ENCODE data around the gene CNTN3. TPM values are rescaled to one million over a fixed set of nuclear protein-coding genes. Genes with fewer than 3 reads are reported as not detected.

Gene CNTN3
- polyA plus RNA-seq, 1 donor from 2014 or later = 31.8 TPM

DNA sequence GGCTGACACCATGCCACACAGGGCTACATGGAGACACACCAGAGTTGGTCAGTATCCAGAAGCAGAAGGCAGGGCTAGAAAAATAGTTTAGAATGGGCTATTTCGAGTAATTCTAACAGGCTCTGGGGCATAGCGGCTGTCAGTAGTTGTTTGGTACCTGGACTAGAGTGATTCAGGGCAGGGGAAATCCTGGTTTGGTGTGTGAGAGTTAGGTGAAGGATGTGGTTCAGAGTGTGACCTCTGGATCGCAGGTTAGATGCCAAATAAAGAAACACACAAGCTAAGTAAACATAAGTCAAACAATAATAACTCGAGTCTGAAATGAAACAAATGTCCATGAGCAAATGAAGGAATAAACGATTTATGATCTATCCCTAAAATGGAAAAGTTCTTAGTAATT is 31.5 kb downstream of the CNTN3 start:
- Histone ChIP-seq H3K27ac (ENCODE audit: low read length) (no peak overlapping the region), H3K9me2 (ENCODE audit: insufficient read depth, low read length) (no peaks in the 10 kb centered on the region), H3F3A (ENCODE audit: insufficient read depth, low read length, poor library complexity, severe bottlenecking) (no peaks in the 10 kb centered on the region), H3K9ac (ENCODE audit: low read length) (no peak overlapping the region), H3K4me3 (ENCODE audit: low read length) (no peak overlapping the region), H3K79me2 (replicated peaks; ENCODE audit: insufficient read depth, low read length) (no peaks in the 10 kb centered on the region), H3K36me3 (ENCODE audit: insufficient read depth, low read length) (no peaks in the 10 kb centered on the region), H3K9me3 (ENCODE audit: low read length) (no peaks in the 10 kb centered on the region), H3K4me2 (ENCODE audit: low read length) (no peak overlapping the region), H2AFZ (ENCODE audit: low read depth, low read length) (no peak overlapping the region), H4K20me1 (ENCODE audit: insufficient read depth) (no peaks in the 10 kb centered on the region), H3K27me3 (ENCODE audit: insufficient read depth, low read depth, low read length) (no peaks in the 10 kb centered on the region)
- TF ChIP-seq REST (IDR thresholded peaks at IDR 0.05; ENCODE audit: borderline replicate concordance) = no peak
- no peak for TF ChIP-seq MXI1 (conservative IDR thresholded peaks at IDR 0.05; ENCODE audit: poor library complexity, severe bottlenecking)
- no peak for TF ChIP-seq POLR2AphosphoS5 (IDR thresholded peaks at IDR 0.05)
- TF ChIP-seq, protein P1, sequence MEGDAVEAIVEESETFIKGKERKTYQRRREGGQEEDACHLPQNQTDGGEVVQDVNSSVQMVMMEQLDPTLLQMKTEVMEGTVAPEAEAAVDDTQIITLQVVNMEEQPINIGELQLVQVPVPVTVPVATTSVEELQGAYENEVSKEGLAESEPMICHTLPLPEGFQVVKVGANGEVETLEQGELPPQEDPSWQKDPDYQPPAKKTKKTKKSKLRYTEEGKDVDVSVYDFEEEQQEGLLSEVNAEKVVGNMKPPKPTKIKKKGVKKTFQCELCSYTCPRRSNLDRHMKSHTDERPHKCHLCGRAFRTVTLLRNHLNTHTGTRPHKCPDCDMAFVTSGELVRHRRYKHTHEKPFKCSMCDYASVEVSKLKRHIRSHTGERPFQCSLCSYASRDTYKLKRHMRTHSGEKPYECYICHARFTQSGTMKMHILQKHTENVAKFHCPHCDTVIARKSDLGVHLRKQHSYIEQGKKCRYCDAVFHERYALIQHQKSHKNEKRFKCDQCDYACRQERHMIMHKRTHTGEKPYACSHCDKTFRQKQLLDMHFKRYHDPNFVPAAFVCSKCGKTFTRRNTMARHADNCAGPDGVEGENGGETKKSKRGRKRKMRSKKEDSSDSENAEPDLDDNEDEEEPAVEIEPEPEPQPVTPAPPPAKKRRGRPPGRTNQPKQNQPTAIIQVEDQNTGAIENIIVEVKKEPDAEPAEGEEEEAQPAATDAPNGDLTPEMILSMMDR (IDR thresholded peaks at IDR 0.05; ENCODE audit: poor library complexity, severe bottlenecking) = no peak
- TF ChIP-seq RAD21 (conservative IDR thresholded peaks at IDR 0.05) = no peak
- TF ChIP-seq EP300 (conservative IDR thresholded peaks at IDR 0.05; ENCODE audit: poor library complexity, severe bottlenecking) = no peak
- no peak for TF ChIP-seq TAF1 (IDR thresholded peaks at IDR 0.05; ENCODE audit: low read depth)
- no peak for TF ChIP-seq SMC3 (conservative IDR thresholded peaks at IDR 0.05; ENCODE audit: poor library complexity)
- no peak for TF ChIP-seq EZH2 (IDR thresholded peaks at IDR 0.05; ENCODE audit: borderline replicate concordance, insufficient read depth, low read length, poor library complexity, severe bottlenecking)

DNA sequence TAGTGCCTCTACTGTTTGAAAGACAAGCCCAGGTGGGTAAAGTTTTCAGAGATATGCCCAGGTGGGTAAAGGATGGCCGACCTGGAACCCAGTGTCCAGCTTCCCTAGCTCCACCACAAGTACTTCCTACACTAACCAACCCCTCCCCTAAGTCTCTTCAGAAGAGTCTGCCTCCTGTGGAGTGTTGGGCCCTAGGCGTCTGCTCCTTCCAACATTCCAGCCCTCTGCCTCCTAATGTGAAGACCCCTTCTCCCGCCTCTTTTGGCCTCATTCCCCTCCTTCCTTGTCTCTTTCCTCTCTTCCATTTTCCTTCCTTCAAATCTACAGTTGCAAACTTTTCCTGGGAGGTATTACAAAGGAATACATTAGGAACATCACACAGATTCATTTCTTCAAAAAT is 38.6 kb downstream of the CNTN3 start:
- Histone ChIP-seq H3F3A (ENCODE audit: insufficient read depth, low read length, poor library complexity, severe bottlenecking) (no peaks in the 10 kb centered on the region), H3K9ac (ENCODE audit: low read length) (no peak overlapping the region), H3K36me3 (ENCODE audit: insufficient read depth, low read length) (no peaks in the 10 kb centered on the region), H3K9me2 (ENCODE audit: insufficient read depth, low read length) (no peaks in the 10 kb centered on the region), H3K4me3 (ENCODE audit: low read length) (no peak overlapping the region), H3K4me2 (ENCODE audit: low read length) (no peak overlapping the region), H3K79me2 (replicated peaks; ENCODE audit: insufficient read depth, low read length) (no peaks in the 10 kb centered on the region), H3K27ac (ENCODE audit: low read length) (no peak overlapping the region), H3K9me3 (ENCODE audit: low read length) (no peaks in the 10 kb centered on the region), H4K20me1 (ENCODE audit: insufficient read depth) (no peaks in the 10 kb centered on the region), H2AFZ (ENCODE audit: low read depth, low read length) (no peak overlapping the region), H3K27me3 (ENCODE audit: insufficient read depth, low read depth, low read length) (no peaks in the 10 kb centered on the region)
- TF ChIP-seq TAF1 (IDR thresholded peaks at IDR 0.05; ENCODE audit: low read depth) = no peak
- TF ChIP-seq RAD21 (conservative IDR thresholded peaks at IDR 0.05) = no peak
- TF ChIP-seq SMC3 (conservative IDR thresholded peaks at IDR 0.05; ENCODE audit: poor library complexity) = no peak
- TF ChIP-seq, protein P1 (IDR thresholded peaks at IDR 0.05; ENCODE audit: poor library complexity, severe bottlenecking) = no peak
- no peak for TF ChIP-seq MXI1 (conservative IDR thresholded peaks at IDR 0.05; ENCODE audit: poor library complexity, severe bottlenecking)
- TF ChIP-seq EP300 (conservative IDR thresholded peaks at IDR 0.05; ENCODE audit: poor library complexity, severe bottlenecking) = no peak
- no peak for TF ChIP-seq REST (IDR thresholded peaks at IDR 0.05; ENCODE audit: borderline replicate concordance)
- no peak for TF ChIP-seq EZH2 (IDR thresholded peaks at IDR 0.05; ENCODE audit: borderline replicate concordance, insufficient read depth, low read length, poor library complexity, severe bottlenecking)
- no peak for TF ChIP-seq POLR2AphosphoS5 (IDR thresholded peaks at IDR 0.05)
